Measurements from ENCODE around the gene POMT2.

DNA sequence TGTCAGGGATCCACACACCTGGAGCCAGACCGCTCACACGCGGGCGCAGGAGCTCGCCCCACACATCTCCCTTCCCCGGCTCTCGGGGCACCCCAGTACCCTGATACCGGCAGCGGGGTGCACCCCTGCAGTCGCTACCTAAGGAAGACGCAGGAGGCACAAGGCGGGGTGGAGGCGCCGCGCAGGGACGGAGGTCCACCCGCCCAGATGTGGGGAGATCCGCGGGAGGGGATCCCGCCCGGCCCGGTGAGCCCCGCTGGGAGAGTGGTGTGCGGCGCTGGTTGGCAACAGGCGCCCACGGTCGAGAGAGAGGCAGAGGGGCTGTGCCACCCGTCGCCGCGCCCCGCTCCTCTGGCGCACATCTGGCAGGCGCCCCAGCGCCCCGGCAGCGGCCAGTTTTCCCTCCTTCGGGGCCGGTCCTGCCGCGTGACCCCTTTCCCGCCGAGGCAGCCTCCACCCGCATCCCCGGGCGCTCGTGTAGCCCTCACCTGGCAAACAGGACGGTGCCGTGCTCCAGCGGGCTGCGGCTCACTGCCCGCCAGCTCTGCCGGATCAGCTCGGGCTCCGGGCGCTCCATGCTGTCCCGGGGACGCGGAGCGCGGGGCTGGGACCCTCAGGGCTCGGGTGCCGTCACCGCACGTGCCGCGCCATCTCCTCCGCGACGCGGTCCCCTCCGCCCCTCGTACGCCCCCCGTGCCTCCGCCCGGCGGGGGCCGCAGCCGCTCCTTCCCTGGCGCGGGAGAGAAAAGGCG is 50.1 kb downstream of the POMT2 start:
- TF ChIP-seq POLR2AphosphoS5 (IDR thresholded peaks at IDR 0.05) (no peak), POLR2A (IDR thresholded peaks at IDR 0.05) (no peak)
- TF ChIP-seq, protein P1, sequence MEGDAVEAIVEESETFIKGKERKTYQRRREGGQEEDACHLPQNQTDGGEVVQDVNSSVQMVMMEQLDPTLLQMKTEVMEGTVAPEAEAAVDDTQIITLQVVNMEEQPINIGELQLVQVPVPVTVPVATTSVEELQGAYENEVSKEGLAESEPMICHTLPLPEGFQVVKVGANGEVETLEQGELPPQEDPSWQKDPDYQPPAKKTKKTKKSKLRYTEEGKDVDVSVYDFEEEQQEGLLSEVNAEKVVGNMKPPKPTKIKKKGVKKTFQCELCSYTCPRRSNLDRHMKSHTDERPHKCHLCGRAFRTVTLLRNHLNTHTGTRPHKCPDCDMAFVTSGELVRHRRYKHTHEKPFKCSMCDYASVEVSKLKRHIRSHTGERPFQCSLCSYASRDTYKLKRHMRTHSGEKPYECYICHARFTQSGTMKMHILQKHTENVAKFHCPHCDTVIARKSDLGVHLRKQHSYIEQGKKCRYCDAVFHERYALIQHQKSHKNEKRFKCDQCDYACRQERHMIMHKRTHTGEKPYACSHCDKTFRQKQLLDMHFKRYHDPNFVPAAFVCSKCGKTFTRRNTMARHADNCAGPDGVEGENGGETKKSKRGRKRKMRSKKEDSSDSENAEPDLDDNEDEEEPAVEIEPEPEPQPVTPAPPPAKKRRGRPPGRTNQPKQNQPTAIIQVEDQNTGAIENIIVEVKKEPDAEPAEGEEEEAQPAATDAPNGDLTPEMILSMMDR (IDR thresholded peaks at IDR 0.05), result no peak
